ENCODE data around the gene PKD1L1.
"Not testable (repeated sequence)": the region's sequence is repeated elsewhere in the genome, so short reads cannot be mapped to it uniquely, and the experiment has no call there.

The PKD1L1 gene

DNA sequence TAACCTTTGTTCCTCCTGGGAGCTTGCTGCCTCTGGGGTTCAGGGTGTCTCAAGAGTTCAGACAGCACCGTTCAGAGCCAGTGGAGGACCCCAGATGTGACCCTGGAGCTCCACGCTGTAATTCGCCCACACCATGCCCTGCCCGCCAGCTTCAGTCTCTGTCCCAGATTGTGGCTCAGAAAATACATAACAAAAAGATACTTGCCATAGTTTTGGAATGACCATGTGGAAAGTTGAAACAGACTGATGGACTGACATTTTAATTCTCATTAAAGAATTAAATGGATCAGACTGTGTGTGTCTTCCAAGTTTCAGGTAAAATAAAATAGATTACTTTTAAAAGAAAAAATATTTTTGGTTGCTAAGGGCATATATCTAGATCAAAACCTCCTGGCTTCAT, 191.6 kb downstream of the PKD1L1 start:
- no peak for DNase-seq

DNA sequence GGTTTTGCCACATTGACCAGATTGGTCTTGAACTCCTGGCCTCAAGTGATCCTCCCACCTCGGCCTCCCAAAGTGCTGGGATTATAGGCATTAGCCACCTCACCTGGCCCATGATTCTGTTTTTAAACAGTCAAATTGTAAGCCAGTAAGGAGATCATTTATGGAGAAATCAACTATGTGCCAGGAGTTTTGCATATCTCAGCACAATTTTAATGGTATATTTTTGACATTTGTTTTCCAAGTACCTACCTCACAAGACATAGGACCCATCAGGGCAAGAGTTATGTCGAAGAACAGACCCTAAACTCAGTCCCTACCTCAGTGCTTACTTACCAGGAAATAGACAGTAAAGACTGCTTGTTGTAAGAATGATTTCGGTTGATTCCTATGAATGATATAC, 193.0 kb downstream of the PKD1L1 start:
- DNase-seq = no peak

DNA sequence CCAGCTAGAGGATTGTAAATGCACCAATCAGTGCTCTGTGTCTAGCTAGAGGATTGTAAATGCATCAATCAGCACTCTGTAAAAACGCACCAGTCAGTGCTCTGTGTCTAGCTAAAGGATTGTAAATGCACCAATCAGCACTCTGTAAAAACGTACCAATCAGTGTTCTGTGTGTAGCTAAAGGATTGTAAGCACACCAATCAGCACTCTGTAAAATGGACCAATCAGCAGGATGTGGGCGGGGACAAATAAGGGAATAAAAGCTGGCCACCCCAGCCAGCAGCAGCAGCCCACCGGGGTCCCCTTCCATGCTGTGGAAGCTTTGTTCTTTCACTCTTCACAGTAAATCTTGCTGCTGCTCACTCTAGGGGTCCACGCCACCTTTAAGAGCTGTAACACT, 196.5 kb downstream of the PKD1L1 start:
- DNase-seq = not testable (repeated sequence)

DNA sequence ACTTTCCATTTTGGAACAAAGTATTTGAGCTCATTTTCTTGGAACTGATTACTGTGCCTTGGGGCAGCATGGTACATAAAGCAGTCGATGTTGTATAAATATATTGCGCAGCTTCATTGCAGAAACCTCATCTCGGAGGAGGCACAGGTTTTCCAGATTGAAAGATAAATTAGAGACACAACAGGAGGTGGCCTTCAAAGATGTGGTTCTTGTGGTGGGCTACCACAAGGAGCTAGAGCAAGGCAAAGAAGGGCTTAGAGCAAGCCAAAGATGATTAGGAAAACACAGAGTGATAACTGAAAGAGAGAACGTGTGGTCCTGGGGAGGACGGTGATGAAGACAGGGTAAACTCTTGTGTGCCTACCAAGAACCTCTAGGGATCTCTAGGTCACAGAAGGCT, 197.2 kb downstream of the PKD1L1 start:
- DNase-seq = no peak

DNA sequence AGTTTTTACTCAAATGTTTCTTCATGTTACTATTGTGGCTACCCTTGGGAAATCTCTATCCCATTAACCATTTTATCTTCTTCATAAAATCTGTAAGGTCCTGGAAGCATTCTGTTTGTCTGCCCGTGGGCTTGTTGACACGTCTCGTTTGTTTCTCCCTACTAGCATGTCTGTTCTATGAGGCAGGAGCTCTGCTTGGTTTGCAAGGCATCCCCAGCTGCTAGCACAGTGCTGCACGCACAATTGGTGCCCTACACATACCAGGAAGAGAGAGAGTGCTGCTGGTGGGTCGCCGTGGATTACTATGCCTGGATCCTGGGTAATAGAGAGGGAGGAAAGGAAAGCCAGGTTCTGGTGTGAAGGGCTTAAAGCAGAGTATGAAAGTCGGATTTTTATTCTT, 200.2 kb downstream of the PKD1L1 start:
- DNase-seq = no peak

DNA sequence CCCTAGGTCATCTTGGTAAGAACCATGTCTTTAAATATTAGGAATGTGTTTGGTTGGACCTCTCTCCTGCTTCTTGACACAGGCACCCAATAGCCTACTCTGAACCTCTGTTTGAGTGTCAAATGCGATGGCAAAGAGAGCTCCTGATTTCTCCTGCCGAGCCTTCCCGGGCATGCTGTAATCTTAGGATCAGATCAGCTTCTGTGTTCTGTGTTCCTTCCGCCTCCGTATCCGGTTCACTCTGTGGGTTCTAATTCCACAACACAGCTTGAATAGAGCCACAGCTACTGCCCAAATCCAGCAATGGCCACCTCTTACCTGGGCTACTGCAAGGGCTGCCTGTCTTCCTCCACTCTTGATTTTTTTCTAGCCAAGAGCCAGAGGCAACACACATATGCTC, 201.1 kb downstream of the PKD1L1 start:
- no peak for DNase-seq

DNA sequence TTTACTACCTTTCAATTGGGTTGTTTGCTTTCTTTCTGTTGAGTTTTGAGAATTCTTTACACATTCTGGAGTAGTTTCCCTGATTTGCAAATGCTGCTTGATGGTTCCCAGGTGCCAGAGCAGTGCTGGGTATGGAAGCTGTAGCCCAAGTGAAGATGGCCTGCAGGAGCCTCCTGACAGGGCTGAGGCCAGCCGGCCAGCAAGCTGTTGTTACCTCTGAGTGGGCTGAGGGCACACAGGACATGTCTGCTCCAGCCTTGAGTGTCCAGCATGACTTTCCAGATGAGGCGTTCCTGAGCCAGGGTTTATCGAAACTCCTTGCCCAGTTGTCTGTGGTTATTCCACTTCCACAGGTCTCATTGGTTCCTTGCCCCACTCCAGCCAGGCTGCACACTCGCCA, 201.8 kb downstream of the PKD1L1 start:
- DNase-seq = no peak

DNA sequence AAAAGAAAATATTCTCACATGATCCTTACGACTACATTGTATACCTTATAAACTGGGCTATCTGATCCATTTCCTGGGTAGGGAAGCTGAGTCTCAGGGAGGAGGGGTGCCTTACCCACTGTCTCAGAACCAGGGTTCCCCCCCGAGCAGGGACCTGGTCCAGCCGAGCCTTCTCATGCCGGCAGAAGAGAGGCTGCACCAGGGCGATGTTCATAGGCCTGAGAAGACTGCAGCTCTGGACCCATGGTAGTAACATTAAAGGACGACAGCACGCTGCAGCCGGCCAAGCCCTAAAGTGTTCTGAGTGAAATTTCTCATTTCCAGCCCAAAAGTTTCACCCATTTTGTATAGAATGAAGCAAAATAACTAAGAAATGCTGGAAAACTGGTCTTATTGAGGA, 203.4 kb downstream of the PKD1L1 start:
- no peak for DNase-seq

DNA sequence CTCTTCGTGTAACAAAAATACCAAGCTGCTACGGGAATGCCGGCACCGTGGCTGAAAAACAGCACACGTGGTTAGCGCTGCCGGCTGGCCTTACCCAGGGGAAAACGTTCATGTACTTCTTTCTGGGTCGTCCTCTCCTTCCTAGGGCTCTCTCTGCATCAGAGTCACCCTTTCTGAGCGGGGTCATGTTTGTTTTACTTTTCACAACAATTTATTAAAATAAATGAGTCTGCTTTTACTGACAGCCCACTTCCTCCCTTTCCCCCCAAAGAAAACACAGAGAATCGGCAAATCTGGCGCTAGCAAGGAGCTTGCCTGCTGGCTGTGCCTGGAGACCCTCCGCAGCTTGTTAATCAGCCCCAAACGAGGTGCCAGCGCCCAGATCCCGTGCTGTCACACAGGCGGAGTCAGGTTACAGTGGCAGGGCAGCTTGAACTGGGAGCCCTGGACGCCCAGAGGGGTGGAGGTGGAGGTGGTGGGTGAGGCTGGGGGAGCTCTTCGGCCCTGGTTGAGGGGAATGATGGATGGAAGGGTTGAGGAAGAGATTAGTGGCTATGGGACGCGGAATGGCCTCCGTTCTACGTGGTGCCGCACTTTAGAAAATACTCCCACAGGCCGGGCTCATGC, 204.2 kb downstream of the PKD1L1 start:
- no peak for DNase-seq

DNA sequence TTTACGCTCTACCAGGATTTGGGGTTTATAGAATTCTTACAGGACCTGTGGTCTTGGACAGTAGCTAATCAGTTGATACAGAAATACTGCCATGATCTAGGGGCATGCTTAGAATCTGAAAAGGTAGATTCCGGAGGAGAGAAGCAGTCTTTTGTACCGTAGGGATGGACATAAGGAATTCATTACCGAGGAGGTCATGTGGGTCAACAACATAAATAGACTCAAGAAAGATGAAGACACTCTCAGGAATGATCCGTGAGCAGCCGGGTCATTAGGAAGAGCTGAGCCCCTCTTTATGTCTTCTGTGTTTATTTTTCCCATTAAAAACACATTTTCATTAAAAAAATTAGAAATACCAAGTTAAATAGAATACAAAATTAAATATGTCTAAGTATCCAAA, 206.3 kb downstream of the PKD1L1 start:
- no peak for DNase-seq

DNA sequence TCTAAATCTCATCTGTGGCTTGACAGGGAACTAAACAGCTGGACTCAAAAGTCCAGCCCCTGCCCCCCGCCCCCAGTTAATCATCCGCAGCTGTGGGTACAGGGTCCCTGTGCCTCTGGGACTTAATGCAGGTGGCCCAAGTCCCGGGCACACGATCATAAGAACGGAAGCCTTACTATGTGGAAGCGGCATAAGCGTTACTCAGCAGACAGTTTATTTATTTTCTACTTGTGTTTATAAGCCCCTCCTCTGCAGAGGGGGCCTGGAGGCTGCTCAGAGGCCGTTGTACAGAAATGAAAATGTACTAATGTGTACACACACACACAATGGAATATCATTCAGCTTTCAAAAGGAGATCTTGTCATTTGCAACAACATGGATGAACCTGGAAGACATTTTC, 208.4 kb downstream of the PKD1L1 start:
- no peak for DNase-seq

DNA sequence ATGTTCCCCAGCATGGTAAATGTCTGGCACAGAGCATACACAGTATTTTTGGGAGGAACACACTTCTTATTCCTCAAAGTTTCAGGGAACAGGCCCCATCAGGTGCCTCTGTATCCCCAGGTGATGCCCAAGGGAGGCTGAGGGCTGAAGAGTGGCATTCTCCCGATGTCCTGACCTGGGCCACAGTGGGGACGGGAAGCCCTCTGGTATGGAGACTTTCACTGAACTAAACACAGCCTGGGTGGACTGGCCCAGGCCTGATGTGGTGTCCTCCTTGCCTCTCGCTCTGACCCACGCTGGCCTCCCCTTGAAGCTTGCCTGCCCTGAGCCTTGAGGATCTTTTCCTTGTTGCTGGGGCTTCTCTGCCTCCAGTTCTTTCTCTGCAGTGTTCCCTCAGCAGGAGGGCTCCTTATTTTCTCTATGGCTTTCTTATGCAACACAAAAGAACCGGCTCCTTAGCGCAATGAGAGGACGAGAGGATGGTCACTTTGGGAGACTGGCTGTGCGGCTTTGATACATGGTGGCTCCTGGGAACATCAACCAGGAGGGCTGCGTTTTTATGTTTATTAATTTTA, 208.9 kb downstream of the PKD1L1 start:
- no peak for DNase-seq

DNA sequence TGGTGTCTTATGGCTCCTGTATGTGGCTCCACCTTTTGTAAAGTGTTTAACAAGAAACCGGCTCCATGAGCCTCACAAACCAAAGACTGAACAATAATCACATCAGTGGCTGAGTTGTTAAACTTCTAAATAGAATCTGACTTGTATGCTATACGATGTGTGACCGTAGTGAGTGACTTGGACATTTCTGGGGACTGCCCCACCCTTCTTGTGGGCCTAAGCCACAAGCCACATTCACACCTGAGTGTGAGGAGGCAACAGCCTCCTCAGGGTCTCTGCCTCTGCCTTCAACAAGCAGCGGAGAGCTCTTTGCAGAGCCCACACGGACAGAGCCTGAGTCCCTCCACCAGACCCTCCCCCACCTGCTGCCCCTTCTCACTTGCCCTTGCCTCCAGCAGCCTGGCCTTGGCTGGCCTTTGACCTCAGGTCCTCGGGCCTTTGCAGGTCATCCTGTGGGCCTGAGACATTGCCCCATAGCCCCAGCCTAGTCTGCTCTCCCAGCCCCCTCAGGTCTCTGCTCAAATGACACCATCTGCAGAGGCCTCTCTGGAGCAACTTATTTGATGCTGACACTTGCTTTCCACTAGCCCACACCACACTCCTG, 209.6 kb downstream of the PKD1L1 start:
- DNase-seq = no peak

DNA sequence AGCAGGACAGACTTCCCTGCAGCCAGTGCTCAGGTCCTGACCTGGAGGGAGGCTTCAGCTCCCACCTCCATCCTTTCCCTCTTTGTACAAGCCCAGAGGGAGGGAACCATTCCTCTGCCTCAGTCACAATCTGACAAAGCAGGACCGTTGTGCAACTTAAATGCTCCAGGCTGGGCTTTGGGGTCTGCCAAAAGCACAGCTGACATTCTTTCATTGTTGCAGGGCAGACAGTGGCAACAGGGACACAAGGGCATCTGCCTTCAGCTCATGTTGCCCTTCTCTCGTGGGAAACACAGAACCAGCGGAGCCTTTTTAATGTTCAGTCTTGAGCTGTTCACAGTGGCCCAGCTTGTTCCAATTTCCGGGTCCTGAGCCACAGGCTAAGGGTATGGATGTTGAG, 210.7 kb downstream of the PKD1L1 start:
- no peak for DNase-seq

DNA sequence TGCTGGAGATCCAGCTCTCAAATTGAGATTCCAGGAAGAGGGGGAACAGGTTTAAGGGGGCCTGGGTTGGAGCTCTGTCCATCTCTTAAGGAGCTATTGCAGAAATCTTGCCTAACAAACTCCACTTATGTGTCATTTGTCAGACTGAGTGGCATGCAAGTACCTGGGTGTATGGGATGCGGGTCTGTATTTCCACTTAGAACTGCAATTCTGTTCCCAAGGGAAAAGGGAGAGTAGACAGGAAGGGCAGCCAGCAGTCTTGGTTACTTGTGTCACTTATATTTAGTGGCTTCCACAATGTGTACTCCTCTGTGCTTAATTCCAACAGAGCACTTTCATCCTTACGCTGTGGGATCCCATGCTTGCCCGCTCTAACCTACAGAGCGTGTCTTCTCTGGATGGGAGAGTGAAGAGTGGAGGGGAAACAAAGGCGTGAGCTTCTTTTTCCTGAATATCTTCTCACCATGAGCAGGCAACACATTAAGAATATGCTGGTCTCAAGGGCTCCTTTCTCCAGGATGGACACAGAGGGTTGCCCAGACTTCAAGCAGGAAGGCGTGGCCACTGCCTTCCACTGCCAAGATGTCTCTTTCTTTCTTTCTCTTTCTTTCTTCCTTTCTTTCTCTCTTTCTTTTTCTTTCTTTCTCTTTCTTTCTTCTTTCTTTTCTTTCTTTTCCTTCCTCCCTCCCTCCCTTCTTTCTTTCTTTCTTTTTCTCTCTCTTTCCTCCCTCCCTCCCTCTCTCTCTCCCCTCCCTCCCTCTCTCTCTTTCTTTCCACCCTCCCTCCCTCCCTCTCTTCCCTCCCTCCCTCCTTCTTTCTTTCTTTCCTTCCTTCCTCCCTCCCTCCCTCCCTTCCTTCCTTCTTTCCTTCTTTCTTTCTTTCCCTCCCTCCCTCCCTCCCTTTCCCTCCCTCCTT, 212.6 kb downstream of the PKD1L1 start:
- no peak for DNase-seq

DNA sequence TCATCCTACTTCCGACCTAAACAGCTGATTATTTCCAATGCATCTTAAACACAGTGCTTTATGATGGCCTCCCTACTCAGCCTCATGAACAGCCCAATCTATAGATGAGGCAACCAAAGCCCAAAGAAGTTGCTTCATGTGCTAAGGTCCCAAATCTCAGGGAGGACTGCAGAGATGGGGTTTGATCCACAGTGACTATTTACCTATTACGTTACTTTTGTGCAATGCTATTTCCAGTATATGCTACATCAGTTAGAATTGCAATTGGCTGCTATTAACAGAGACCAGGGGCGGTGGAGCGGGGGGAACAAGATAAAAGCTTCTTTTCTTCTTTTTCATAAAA, 213.3 kb downstream of the PKD1L1 start:
- DNase-seq = no peak

DNA sequence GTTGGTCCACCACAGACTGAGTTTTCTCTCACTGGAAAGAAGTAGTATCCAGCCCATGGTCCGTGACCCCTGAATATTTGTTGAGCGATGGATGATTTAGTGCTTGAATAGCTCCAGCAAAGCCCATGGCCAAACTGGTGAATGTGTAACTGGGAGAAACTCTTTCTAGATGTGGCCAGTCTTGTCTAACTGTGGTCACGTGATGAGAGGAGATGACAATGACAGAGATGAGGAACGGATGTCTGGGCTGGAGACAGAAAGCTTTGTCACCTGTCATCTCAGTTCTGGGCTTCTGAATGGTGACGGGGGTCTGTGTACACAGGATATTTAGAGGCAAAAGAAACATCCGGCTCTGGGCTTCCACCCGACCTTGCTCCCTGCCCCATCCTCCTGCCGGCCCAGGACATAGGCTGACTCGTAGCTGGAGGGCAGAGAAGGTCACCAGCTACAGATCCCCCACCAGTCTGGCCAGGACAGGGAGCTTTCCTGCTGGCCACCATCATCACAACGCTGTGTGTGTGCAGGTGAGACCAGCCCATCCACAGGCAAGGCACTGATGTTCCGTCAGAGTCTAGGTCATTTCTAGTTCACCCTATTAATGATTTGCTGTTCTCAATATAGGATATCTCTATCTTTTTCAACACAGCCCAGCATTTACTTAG, 213.8 kb downstream of the PKD1L1 start:
- no peak for DNase-seq

DNA sequence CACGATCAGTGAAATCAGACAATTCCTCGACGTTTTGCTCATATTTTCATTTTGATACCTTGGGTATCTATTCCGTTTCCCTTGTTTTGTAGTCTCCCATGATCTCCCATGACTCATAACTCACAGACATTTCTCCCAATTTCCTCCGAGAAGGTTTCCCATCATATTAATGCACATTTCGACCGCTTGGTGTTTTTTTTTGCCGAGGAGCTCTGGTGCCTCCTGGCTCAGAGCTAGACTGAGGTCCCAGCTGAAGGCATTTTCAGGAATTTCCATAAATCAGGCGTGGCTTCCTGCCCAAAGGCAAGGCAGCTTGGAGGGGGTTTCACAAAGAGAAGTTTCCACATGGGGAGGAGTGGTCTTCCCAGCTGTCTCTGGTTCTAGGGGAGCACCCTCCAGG, 218.1 kb downstream of the PKD1L1 start:
- no peak for DNase-seq

DNA sequence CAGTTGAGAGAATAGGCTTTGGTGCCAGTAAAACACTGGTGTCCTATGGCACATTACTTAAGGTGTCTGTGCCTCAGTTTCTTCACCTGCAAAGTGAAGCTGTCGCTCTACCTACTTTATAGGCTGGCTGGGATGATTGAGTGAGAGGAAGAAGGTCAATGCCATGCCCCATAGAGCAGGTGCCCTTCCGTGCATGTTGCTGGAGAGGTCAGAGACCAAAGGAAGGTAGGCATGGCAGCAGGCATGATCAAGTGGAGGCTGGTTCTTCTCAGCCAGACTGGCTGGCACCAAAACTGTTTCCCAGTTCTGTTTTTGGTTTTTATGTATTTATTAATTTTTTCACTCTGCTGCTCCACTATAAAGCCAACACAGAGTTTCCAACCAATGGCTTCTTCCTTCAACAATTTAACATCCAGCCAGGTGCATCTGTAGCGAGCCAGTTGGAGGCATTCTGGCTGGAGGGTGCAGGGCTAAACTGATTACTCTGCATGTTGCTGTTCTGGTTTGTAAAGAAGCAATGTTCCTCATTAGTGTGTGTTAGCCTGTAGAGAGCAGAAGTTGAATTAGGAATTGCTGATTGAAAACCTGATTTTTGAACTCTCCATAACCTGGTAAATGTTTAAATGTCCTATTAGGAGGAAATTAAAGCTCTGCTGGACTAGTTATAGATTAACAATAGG, 222.1 kb downstream of the PKD1L1 start:
- no peak for DNase-seq

DNA sequence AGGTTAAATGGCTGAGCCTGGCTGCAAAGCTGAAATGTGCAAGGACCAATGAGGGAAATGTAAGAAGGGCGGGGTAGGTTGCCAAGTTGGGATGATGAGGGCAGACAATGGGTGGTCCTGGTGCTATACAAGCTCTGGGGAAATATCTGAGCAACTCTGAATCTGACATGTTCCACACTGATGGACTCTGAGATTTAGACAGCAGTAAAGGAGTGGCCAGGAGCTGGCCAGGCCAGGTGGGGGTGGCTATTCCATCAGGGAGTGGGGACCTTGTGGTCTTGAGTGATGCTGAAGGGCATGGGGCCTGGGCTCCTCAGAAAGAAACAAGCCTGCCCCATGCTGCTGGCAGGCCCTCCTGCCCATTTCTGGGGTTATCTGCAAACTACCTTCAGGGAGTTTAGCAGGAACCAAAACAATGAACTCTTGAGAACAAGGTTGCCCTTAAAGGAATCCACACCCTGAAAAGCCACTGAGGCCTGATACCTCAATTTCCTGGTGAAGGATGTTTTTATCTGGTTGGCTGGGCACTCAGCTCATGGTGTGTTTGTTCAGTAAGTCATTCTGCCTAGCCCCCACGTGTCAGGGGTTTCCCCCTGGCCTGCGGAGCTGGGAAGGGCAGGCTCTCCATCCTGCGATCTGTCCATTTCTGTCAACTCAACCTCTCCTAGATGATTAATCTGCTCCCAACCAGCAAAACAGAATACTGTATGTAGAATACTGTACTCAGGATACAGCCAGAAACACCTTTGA, 223.1 kb downstream of the PKD1L1 start:
- no peak for DNase-seq

Data from NCI-H1048 (cell line).